ENCODE results near the gene DMAP1.

GRCh38 chr1:44244986-44245385 lies 31.7 kb downstream of the DMAP1 start:
- no peak for TF ChIP-seq POLR2A (IDR thresholded peaks at IDR 0.05)
- no peak for TF ChIP-seq EP300 (IDR thresholded peaks at IDR 0.05)
- TF ChIP-seq CTCF (IDR thresholded peaks at IDR 0.05) = no peak
